IPS-18a (cell line): ENCODE results near the gene SAP30BP.

Experiments
- H3K27ac ChIP-seq: one replicate; pipeline ENCODE4 v1.5.1; 2013; ENCODE audit warnings: low read length
- H3K27me3 ChIP-seq: one replicate; pipeline ENCODE4 v1.6.1; 2013; ENCODE audit warnings: mild to moderate bottlenecking, low read length; ENCODE audit not compliant: control insufficient read depth, insufficient read depth
- H3K36me3 ChIP-seq: one replicate; pipeline ENCODE4 v1.6.1; 2013; ENCODE audit warnings: low read depth, low read length; ENCODE audit not compliant: control insufficient read depth
- H3K4me1 ChIP-seq: one replicate; pipeline ENCODE4 v1.6.1; 2013; ENCODE audit warnings: low read depth, low read length; ENCODE audit not compliant: control insufficient read depth
- H3K4me3 ChIP-seq: one replicate; pipeline ENCODE4 v1.5.1; 2013; ENCODE audit warnings: low read length
- H3K9ac ChIP-seq: one replicate; pipeline ENCODE4 v1.6.1; 2013; ENCODE audit warnings: mild to moderate bottlenecking, low read length, moderate library complexity
- H3K9me3 ChIP-seq: one replicate; pipeline ENCODE4 v1.6.1; 2013; ENCODE audit warnings: low read depth, low read length; ENCODE audit not compliant: control insufficient read depth

Gene SAP30BP

GRCh38 chr17:75626496-75627038, 40.6 kb upstream of the SAP30BP start:
- Histone ChIP-seq H3K27ac (no peak overlapping the region), H3K9ac (no peak overlapping the region), H3K4me1 (no peaks in the 10 kb centered on the region), H3K4me3 (no peak overlapping the region), H3K27me3 (no peaks in the 10 kb centered on the region), H3K9me3 (no peaks in the 10 kb centered on the region), H3K36me3 (no peaks in the 10 kb centered on the region)

GRCh38 chr17:75627094-75627493, 40.0 kb upstream of the SAP30BP start:
- H3K4me1 ChIP-seq, result no peaks in the 10 kb centered on the region
- no peak overlapping the region for H3K9ac ChIP-seq
- no peaks in the 10 kb centered on the region for H3K36me3 ChIP-seq
- no peak overlapping the region for H3K27ac ChIP-seq
- no peaks in the 10 kb centered on the region for H3K27me3 ChIP-seq
- no peaks in the 10 kb centered on the region for H3K9me3 ChIP-seq
- H3K4me3 ChIP-seq, result no peak overlapping the region

GRCh38 chr17:75628425-75628824, 38.7 kb upstream of the SAP30BP start:
- H3K4me3 ChIP-seq, result no peak overlapping the region
- H3K9ac ChIP-seq, result no peak overlapping the region
- no peaks in the 10 kb centered on the region for H3K9me3 ChIP-seq
- H3K27me3 ChIP-seq, result no peaks in the 10 kb centered on the region
- H3K27ac ChIP-seq, result no peak overlapping the region
- peaks cover 4% of the 10 kb centered on the region for H3K4me1 ChIP-seq
- no peaks in the 10 kb centered on the region for H3K36me3 ChIP-seq

GRCh38 chr17:75629157-75629556, 38.0 kb upstream of the SAP30BP start:
- no peaks in the 10 kb centered on the region for H3K9me3 ChIP-seq
- peaks cover 7% of the 10 kb centered on the region for H3K4me1 ChIP-seq
- H3K27ac ChIP-seq, result no peak overlapping the region
- H3K4me3 ChIP-seq, result no peak overlapping the region
- H3K27me3 ChIP-seq, result no peaks in the 10 kb centered on the region
- H3K9ac ChIP-seq, result no peak overlapping the region
- no peaks in the 10 kb centered on the region for H3K36me3 ChIP-seq

- H3K27ac ChIP-seq, result no peak overlapping the region
- no peaks in the 10 kb centered on the region for H3K36me3 ChIP-seq
- H3K9ac ChIP-seq, result no peak overlapping the region
- no peaks in the 10 kb centered on the region for H3K27me3 ChIP-seq
- H3K4me1 ChIP-seq, result peaks cover 7% of the 10 kb centered on the region
- no peak overlapping the region for H3K4me3 ChIP-seq
- no peaks in the 10 kb centered on the region for H3K9me3 ChIP-seq
These were observed 36.8 kb upstream of the SAP30BP start for GRCh38 chr17:75630071-75630917.

- H3K9ac ChIP-seq, result no peak overlapping the region
- H3K4me1 ChIP-seq, result peaks cover 7% of the 10 kb centered on the region
- no peaks in the 10 kb centered on the region for H3K9me3 ChIP-seq
- no peak overlapping the region for H3K27ac ChIP-seq
- no peaks in the 10 kb centered on the region for H3K36me3 ChIP-seq
- no peaks in the 10 kb centered on the region for H3K27me3 ChIP-seq
- no peak overlapping the region for H3K4me3 ChIP-seq
These were observed 35.8 kb upstream of the SAP30BP start for GRCh38 chr17:75631353-75631752.

GRCh38 chr17:75632428-75632827, 34.7 kb upstream of the SAP30BP start:
- H3K4me3 ChIP-seq, result no peak overlapping the region
- no peaks in the 10 kb centered on the region for H3K9me3 ChIP-seq
- H3K27ac ChIP-seq, result no peak overlapping the region
- no peaks in the 10 kb centered on the region for H3K36me3 ChIP-seq
- no peak overlapping the region for H3K9ac ChIP-seq
- H3K27me3 ChIP-seq, result no peaks in the 10 kb centered on the region
- peaks cover 7% of the 10 kb centered on the region for H3K4me1 ChIP-seq

- Histone ChIP-seq H3K4me1 (peaks cover 7% of the 10 kb centered on the region), H3K27me3 (no peaks in the 10 kb centered on the region), H3K4me3 (peak within 1 kb of the TSS; percentile 10), H3K27ac (no peak within 1 kb of the TSS), H3K9ac (no peak within 1 kb of the TSS), H3K9me3 (no peaks in the 10 kb centered on the region), H3K36me3 (no peaks in the 10 kb centered on the region)
These were observed 34.2 kb upstream of the SAP30BP start, which contains the start of gene SMIM5 for GRCh38 chr17:75632863-75633485. SMIM5 (plus strand) TSS chr17:75633434; CDS start chr17:75640202, 6,768 bp downstream.

- no peak overlapping the region for H3K9ac ChIP-seq
- H3K4me3 ChIP-seq, result peak overlapping the region; percentile 10
- H3K4me1 ChIP-seq, result peaks cover 7% of the 10 kb centered on the region
- H3K36me3 ChIP-seq, result no peaks in the 10 kb centered on the region
- no peaks in the 10 kb centered on the region for H3K27me3 ChIP-seq
- H3K27ac ChIP-seq, result no peak overlapping the region
- no peaks in the 10 kb centered on the region for H3K9me3 ChIP-seq
These were observed 33.4 kb upstream of the SAP30BP start for GRCh38 chr17:75633486-75634375.

GRCh38 chr17:75634376-75634740, 32.8 kb upstream of the SAP30BP start:
- H3K4me3 ChIP-seq, result no peak overlapping the region
- no peak overlapping the region for H3K9ac ChIP-seq
- H3K27me3 ChIP-seq, result no peaks in the 10 kb centered on the region
- H3K27ac ChIP-seq, result no peak overlapping the region
- no peaks in the 10 kb centered on the region for H3K36me3 ChIP-seq
- H3K4me1 ChIP-seq, result peaks cover 7% of the 10 kb centered on the region
- no peaks in the 10 kb centered on the region for H3K9me3 ChIP-seq
